Stomach smooth muscle (tissue), 2 donors: ENCODE measurements around the gene ADAP1.

Source experiments
- H3K27ac ChIP-seq: one replicate; pipeline ENCODE4 v1.7.0; 2013; ENCODE audit warnings: mild to moderate bottlenecking, low read length, inconsistent platforms
- H3K27me3 ChIP-seq, 2 donors: one replicate each; pipeline ENCODE4 v1.7.0; 2013; ENCODE audit warnings: low read length in 2 of 2; ENCODE audit not compliant: insufficient read depth in 2 of 2, control insufficient read depth in 1 of 2
- H3K36me3 ChIP-seq, 2 donors: one replicate each; pipeline ENCODE4 v1.7.0; 2013; ENCODE audit warnings: low read length in 2 of 2; ENCODE audit not compliant: control insufficient read depth in 2 of 2, insufficient read depth in 2 of 2
- H3K4me1 ChIP-seq: one replicate; pipeline ENCODE4 v1.7.0; 2013; ENCODE audit warnings: low read length; ENCODE audit not compliant: control insufficient read depth, insufficient read depth
- H3K4me3 ChIP-seq, 2 donors: one replicate each; pipeline ENCODE4 v1.7.0; 2013; ENCODE audit warnings: low read length in 2 of 2
- H3K9ac ChIP-seq, 2 donors: one replicate each; pipeline ENCODE4 v1.7.0; 2013; ENCODE audit warnings: low read length in 2 of 2, mild to moderate bottlenecking in 1 of 2
- H3K9me3 ChIP-seq, 2 donors: one replicate each; pipeline ENCODE4 v1.7.0; 2013; ENCODE audit warnings: low read length in 2 of 2; ENCODE audit not compliant: control insufficient read depth in 2 of 2
- donor health status: healthy.
- donor health status: Pancreatic carcinoma.

The ADAP1 gene

DNA sequence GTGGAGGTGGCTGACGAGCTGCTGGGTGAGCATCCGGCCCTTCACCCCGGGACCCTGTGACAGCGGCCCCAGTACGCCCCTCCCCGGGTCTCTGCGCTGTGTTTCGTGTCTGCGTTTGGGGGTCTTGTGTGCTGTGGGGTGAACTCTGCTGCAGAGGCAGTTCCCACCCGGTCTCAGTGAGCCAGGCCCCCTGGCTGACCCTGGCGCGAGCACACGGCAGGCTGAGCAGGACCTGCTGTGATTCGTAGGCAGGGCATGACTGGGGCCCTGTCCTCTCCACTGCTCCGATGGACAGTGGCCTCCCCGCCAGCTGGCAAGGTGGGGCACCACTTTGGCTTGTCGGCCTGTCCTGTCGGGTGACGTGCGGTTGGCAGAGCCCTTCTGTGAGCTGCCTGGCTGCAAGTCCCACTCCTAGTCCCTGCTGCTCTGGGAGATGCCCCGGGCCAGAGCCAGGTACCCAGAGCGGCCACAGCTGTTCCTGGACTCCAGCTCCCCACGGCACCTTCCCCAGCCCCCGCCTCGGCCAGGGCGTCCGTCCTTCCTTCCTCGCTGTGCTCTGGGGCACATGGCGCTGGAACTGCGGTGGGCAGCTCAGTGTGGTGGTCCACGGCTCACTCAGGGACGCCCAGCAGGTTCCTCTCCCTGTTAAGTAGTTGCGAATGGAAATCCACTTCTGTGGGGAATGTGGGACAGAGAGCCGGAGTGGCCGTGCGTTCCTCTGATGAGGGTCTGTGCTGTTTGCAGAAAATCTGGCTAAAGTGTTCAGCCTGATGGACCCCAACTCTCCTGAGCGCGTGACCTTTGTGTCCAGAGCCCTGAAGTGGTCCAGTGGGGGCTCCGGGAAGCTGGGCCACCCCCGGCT is 67.6 kb downstream of the ADAP1 start:
- Histone ChIP-seq H3K36me3 (peaks cover 25 to 39% of the 10 kb centered on the region in 2 donors), H3K9me3 (no peaks in the 10 kb centered on the region), H3K4me1 (peaks cover 28% of the 10 kb centered on the region), H3K27ac (no peak overlapping the region), H3K27me3 (no peaks in the 10 kb centered on the region), H3K9ac (no peak overlapping the region), H3K4me3 (no peak overlapping the region)

DNA sequence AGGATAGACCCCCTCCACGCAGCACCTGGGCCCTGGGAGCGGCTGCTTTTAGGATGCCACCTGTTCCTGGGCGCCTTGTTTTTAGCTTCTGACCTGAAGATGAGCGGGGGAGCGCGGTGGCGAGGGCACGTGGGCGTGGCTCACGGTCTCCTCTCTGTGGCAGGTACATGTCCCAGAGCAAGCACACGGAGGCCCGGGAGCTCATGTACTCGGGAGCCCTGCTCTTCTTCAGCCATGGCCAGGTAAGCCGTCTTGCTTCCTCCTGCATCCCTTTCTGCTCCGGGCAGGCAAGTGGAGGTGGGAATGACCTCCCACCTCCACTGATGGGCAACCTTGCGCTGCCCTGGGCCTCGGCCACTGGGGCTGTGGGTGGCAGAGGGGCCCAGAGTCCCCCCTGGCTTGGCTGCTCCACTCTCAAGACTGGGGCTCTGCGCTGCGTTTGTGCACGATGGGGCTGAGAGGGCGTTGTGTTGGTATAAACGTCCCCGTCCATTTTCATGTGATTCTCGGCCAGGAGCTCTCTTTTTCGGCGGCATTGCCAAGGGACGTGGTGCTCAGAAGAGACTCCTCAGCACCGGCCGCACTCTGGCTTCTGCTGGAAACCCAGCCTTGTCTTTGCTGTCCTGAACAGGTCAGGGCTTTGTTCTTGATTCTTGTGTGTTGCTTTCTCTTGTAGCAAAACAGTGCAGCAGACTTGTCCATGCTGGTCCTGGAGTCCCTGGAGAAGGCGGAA is 68.4 kb downstream of the ADAP1 start:
- Histone ChIP-seq H3K9ac (no peak overlapping the region), H3K36me3 (peaks cover 19 to 32% of the 10 kb centered on the region in 2 donors), H3K27me3 (no peaks in the 10 kb centered on the region), H3K27ac (no peak overlapping the region), H3K9me3 (no peaks in the 10 kb centered on the region), H3K4me1 (peaks cover 29% of the 10 kb centered on the region), H3K4me3 (no peak overlapping the region)

DNA sequence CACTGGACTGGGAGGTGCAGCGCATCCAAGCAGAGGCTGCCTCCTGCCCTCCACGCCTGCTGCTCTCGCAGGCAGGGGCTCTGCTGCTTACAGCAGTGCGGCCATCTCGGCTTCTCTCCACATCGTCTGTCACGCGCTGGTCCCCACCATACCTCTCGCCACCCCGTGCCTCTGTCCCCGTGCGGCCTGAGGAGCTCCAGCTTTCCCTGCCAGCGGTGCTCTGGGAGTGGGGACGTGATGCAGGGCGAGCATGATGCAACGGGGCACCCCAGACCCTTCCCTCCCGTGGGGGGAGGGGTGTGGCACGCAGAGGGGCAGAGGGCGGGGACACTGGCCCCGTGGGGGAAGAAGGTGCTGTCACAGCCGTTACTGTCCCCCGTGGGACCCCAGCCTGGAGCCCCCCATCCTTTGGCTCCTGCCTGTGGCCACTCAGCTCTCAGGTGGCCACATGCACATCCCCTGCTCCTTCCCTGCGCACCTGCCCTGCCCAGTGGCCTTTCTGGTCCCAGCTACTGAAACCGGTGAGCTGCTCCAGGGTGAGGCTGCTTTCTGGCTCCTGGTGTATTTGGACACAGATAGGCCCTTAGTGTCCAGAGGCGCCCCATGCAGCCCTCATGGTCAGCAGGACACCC is 69.1 kb downstream of the ADAP1 start:
- peaks cover 29% of the 10 kb centered on the region for H3K4me1 ChIP-seq
- H3K4me3 ChIP-seq: no peak overlapping the region
- no peak overlapping the region for H3K27ac ChIP-seq
- no peaks in the 10 kb centered on the region for H3K27me3 ChIP-seq
- no peak overlapping the region for H3K9ac ChIP-seq
- H3K9me3 ChIP-seq: no peaks in the 10 kb centered on the region
- H3K36me3 ChIP-seq: peaks cover 13 to 26% of the 10 kb centered on the region in 2 donors

DNA sequence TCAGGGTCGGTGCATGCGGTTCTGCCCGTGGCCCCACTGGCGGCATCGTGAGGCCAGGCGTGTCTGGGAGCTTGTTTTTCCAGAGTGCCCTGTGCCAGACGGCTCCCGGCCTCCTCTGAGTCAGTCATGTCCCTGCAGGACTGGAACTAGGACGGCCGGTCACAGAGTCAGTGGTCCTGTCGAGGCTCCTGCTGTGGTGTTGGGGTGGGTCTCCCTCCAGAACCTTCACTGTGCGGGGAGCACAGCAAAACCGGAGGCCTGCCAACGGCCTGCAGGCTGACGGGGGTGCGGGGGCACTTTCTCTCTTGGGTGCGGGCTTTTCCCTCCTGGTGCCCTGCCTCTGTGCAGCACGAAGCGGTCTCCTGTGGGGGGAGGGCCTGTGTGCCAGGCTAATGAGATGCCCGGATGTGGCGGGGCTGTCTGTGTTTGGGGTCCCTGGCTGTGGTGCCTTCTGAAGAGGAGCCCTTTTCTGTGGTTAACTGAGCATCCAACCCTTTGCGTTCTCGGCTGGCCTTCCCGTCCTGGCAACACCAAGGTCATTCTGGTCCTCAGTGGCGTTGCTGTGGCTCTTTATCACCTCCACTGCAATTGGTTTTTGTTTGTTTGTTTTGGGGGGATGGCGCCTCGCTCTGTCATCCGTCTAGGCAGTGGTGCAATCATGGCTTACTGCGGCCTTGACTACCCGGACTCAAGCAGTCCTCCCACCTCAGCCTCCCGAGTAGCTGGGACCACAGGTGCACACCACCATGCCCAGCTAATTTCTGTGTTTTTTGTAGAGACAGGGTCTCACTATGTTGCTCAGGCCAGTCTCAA is 70.1 kb downstream of the ADAP1 start:
- peaks cover 33% of the 10 kb centered on the region for H3K4me1 ChIP-seq
- H3K27me3 ChIP-seq: no peaks in the 10 kb centered on the region
- H3K4me3 ChIP-seq: no peak overlapping the region
- H3K27ac ChIP-seq: no peak overlapping the region
- H3K36me3 ChIP-seq: peaks cover 13 to 26% of the 10 kb centered on the region in 2 donors
- no peak overlapping the region for H3K9ac ChIP-seq
- no peaks in the 10 kb centered on the region for H3K9me3 ChIP-seq

DNA sequence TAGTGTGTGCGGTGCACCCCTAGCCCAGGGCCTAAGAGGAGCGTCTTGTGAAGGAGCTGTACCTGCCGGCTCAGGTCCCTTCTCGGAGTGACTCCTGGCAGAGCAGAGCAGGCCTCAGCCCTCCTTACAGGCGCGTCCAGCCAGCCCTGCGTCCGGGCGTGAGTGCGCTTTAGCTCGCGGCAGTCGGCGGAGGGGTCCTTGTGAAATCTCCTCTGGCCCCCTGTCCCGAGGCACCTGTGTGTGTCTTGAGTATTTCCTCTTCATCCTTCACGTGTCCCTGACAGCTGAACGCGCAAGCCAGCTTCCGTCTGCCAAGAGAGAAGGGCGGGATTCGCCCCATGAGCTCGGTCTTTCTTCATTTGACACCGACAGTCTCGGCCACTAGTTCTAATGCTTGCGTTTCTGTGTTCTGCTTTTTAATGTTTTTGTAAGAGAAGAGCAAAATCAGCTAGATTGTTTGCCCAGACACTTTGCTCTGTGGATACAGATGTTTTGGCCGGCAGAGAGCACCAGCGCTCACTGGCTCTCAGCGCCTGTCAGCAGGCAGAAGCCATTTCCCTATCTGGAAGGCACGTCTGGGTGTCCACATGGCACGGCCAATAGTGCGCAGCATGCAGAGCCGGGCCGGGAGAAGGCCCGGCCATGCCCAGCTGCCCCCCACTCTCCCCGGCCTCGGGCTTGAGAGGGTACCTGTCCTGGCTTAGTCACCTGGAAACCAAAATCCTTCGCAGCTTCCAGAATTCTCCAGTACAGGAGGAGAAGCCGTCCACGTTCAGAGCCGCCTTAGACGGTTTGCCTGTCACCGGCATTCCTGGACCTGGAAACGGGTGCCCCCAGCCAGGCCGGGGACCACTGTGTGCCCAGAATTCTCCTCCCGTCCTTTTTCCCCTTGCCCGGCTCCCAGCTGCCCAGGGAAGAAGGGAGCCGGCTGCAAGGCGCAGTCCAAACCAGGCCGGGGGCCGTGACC is 71.1 kb downstream of the ADAP1 start:
- Histone ChIP-seq H3K9me3 (no peaks in the 10 kb centered on the region), H3K36me3 (peaks cover 9 to 22% of the 10 kb centered on the region in 2 donors), H3K4me1 (peaks cover 43% of the 10 kb centered on the region), H3K4me3 (peak overlapping the region in 1 of 2 donors; percentile 22), H3K27me3 (no peaks in the 10 kb centered on the region), H3K27ac (no peak overlapping the region), H3K9ac (no peak overlapping the region)

DNA sequence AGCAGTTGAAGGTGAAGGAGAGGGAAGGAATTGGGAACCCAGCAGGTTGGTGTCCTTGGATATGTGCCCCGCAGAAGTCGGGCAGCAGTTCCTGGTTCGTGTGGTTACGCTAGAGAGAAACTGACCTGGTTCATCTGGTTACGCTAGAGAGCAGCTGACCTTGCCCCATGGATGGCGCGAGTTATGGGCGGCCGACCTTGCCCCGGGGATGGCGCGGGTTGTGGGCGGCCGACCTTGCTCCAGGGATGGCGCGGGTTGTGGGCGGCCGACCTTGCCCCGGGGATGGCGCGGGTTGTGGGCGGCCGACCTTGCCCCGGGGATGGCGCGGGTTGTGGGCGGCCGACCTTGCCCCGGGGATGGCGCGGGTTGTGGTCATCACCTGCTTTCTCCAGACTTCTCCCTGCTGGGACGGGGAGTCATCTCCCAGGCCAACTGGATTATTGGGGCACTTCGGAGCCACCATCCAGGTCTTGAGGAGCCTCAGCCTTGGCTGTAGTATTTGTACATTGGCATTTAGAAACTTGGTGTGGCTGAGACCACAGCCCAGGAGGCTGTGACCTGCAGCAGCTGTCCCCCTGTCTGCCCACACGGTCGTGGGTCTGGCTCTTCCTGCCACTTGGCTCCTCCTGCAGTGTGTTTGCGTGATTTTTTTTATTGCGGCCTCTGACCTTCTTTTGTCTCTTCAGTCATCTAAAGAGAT is 72.0 kb downstream of the ADAP1 start:
- Histone ChIP-seq H3K9ac (no peak overlapping the region), H3K36me3 (peaks cover under 1 to 18% of the 10 kb centered on the region in 2 donors), H3K27me3 (no peaks in the 10 kb centered on the region), H3K27ac (no peak overlapping the region), H3K4me3 (no peak overlapping the region), H3K4me1 (peaks cover 49% of the 10 kb centered on the region), H3K9me3 (no peaks in the 10 kb centered on the region)

DNA sequence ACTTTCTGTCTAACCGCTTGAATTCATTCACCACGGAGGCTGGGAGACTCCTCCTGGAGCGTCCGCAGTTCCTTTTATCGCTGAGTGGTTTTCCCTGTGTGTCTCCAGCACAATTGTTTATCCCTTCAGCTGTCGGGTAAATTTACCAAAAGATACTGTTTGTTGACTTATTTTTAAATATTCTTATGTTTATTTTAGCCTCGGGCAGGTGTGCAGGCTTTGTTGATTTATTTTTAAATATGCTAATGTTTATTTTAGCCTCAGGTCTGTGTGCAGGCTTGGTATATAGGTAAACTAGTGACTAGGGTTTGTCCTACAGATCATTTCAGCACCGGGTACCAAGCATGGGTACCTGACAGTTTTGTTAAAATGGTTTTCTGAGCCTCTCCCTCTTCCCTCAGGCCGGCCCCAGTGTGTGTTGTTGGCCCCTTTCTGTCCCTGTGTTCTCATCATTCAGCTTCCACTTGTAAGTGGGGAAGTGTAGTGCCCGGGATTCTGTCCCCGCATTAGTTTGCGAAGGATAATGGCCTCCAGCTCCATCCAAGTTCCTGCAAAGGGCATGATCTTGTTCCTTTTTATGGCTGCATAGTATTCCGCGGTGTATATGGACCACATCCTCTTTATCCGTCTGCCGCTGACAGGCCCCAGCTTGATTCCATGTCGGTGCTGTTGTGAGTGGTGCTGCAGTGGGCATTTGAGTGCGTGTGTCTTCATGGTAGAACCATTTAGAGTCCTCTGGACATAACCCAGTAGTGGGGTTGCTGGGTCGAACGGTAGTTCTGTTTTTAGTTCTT is 72.8 kb downstream of the ADAP1 start:
- Histone ChIP-seq H3K9ac (no peak overlapping the region), H3K27ac (no peak overlapping the region), H3K4me1 (peaks cover 49% of the 10 kb centered on the region)

DNA sequence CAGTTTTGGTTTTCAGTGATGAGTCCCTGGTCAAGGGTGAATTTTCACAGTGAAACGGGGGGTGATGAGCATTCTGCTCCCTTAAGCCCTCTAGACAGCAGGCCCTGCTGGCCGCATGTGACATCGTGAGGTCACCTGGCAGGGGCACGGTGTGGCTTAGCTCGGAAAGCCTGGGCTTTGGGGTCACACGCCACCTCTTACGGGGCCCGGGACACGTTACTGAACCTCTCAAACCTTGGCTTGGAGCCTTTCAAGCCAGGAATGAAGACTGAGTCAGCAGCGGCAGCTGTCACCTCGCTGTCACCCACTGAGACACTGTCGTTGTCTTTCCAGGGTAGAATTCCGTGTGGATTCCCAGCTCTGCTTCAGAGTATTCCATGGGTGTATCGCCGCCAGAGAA is 74.0 kb downstream of the ADAP1 start:
- Histone ChIP-seq H3K4me1 (peaks cover 53% of the 10 kb centered on the region), H3K27me3 (no peaks in the 10 kb centered on the region), H3K9ac (no peak overlapping the region), H3K9me3 (no peaks in the 10 kb centered on the region), H3K27ac (no peak overlapping the region), H3K4me3 (no peak overlapping the region), H3K36me3 (peaks cover 0 to 7% of the 10 kb centered on the region in 2 donors)

More for the DNA sequence above, 72.8 kb downstream of the ADAP1 start:
- no peak overlapping the region for H3K4me3 ChIP-seq
- H3K9me3 ChIP-seq: no peaks in the 10 kb centered on the region
- no peaks in the 10 kb centered on the region for H3K27me3 ChIP-seq
- peaks cover 0 to 10% of the 10 kb centered on the region in 2 donors for H3K36me3 ChIP-seq
